ENCODE measurements around the gene ITGB8. TPM values are rescaled to one million over a fixed set of nuclear protein-coding genes. Genes with fewer than 3 reads are reported as not detected.
A peak's percentile ranks its signal among the peaks of the same experiment; 100 is the strongest.

ITGB8 gene
- total RNA-seq (2011; cell fraction: chromatin; rRNA removed; ENCODE audit: low replicate concordance) = 0.14 TPM in 1 of 2 replicates, not detected in the other
- not detected in 2 replicates for total RNA-seq (2011; cell fraction: nucleolus; rRNA removed)
- 0.15 TPM in 1 of 2 replicates, not detected in the other for total RNA-seq (2011; cell fraction: nucleoplasm; rRNA removed)
- total RNA-seq (2014; rRNA removed) = under 0.01 and 0.04 TPM in 2 replicates
- not detected in 2 replicates for total RNA-seq (2014; rRNA removed; fragmentation: Illumina TruSeq; extraction: Trizol)
- total RNA-seq (2015; rRNA removed; fragmentation: Illumina TruSeq; extraction: Trizol) = not detected in 2 replicates
- total RNA-seq (2021) = 0.02 and 0.04 TPM in 2 replicates
- polyA plus RNA-seq (2011; rRNA removed) = 0.01 and 0.03 TPM in 2 replicates
- 0.03 TPM in 1 of 2 replicates, not detected in the other for polyA plus RNA-seq (2011; cell fraction: cytosol; rRNA removed)
- polyA plus RNA-seq (2011; cell fraction: nucleus; rRNA removed) = 0.03 and 0.04 TPM in 2 replicates
- polyA plus RNA-seq (2012) = 0.04 TPM in 1 of 2 replicates, not detected in the other
- not detected in 2 replicates for polyA plus RNA-seq (2014; fragmentation: Illumina TruSeq; extraction: Trizol)
- polyA plus RNA-seq (2014; fragmentation: Nextera tagmentation; extraction: Ambion mirVana) = not detected
- polyA plus RNA-seq (2014; rRNA removed) = 0.04 TPM in 1 of 2 replicates, not detected in the other
- polyA minus RNA-seq (2011; rRNA and poly(A)+ RNA removed) = 0.04 and 0.06 TPM in 2 replicates
- polyA minus RNA-seq (2011; cell fraction: cytosol; rRNA and poly(A)+ RNA removed) = not detected in 2 replicates
- polyA minus RNA-seq (2011; cell fraction: nucleus; rRNA and poly(A)+ RNA removed) = 0.13 and 0.22 TPM in 2 replicates
- percentile 13 among the genes with signal in this experiment for Bru-seq, nascent RNA
- BruChase-seq, experiment 1, labeled RNA remaining after a 2-hour chase = percentile 13 among the genes with signal in this experiment
- percentile 8 among the genes with signal in this experiment for BruChase-seq, experiment 2, labeled RNA remaining after a 6-hour chase
- long read RNA-seq, experiment 1 = 0 reads
- long read RNA-seq, experiment 2 = 0 reads
- long read RNA-seq, experiment 3 = 0 reads

GRCh38 chr7:20330239-20330927, at the start of gene ITGB8:
ITGB8 (plus strand) TSS chr7:20330900; CDS start chr7:20331807, 907 bp downstream.
- intact Hi-C loops (cut with micrococcal nuclease) = no loop called here
- in situ Hi-C loops (cut with MboI) = loop anchor here (25.0 kb wide), 1 partner anchor 568 kb away; the partner anchor contains the start of gene TMEM196
- DNase-seq (ENCODE audit: extremely low read depth in 1 of 4, low spot score in 3 of 4) (peak; percentile 44 to 73 (median 58)), ATAC-seq (peak; percentile 90), FAIRE-seq (peak; percentile 32)
- ChIA-PET POLR2A (interaction anchor here (0.5 to 0.6 kb wide), 4 partner anchors 9 to 513 kb away, joined by 3 read pairs; no protein-coding TSS in a partner anchor), CTCF (ENCODE audit: low intra/inter-chr PET ratio) (no interaction called here)
- Histone ChIP-seq H3K79me2 (ENCODE audit: control insufficient read depth, insufficient read depth, low read length) (no peaks in the 10 kb centered on the region), H3K27ac (ENCODE audit: extremely low read depth, low read depth, low read length) (peak within 1 kb of the TSS; percentile 57; the same call in 2 of the 3 replicates), H3K9me3 (replicated peaks; ENCODE audit: control insufficient read depth, insufficient read depth, low read depth, low read length) (no peaks in the 10 kb centered on the region), H3K9ac (ENCODE audit: insufficient read depth in 1 of 2, low read depth in 2 of 2, low read length in 2 of 2) (peak within 1 kb of the TSS; percentile 63 to 92), H3K9me1 (ENCODE audit: control insufficient read depth, insufficient read depth, low read length) (no peaks in the 10 kb centered on the region), H3K4me3 (peak within 1 kb of the TSS; percentile 54), H3K27me3 (ENCODE audit: control insufficient read depth in 2 of 2, insufficient read depth in 2 of 2, low read length in 2 of 2) (peaks cover 0 to 8% of the 10 kb centered on the region in 2 experiments; a peak in 1 of 5 replicates), H4K20me1 (replicated peaks; ENCODE audit: control insufficient read depth, insufficient read depth, low read length) (no peaks in the 10 kb centered on the region), H3K4me1 (replicated peaks in 1 of 2; ENCODE audit: control insufficient read depth in 2 of 2, insufficient read depth in 2 of 2, low read length in 2 of 2) (peaks cover 4 to 18% of the 10 kb centered on the region in 2 experiments; a peak in 3 of 5 replicates), H3K36me3 (ENCODE audit: control insufficient read depth, insufficient read depth, low read length) (no peaks in the 10 kb centered on the region), H3K4me2 (ENCODE audit: insufficient read depth, low read length) (peak within 1 kb of the TSS; percentile 97), H2AFZ (ENCODE audit: low read depth, low read length) (peak within 1 kb of the TSS; percentile 88)
- 3% methylated on average over 38 of the region's 50 CpGs for WGBS (ENCODE audit: insufficient coverage, low coverage, missing lambda C conversion rate)
- BruUV-seq (replicated peaks) = no TSS peak
- peak; percentile 65 to 71; a peak in 2 of 4 replicates for TF ChIP-seq UBTF (IDR thresholded peaks at IDR 0.05; ENCODE audit: borderline replicate concordance in 1 of 2, low read depth in 2 of 2, low read length in 2 of 2)
- no peak for TF ChIP-seq TSC22D4 (tag; IDR thresholded peaks at IDR 0.05)
- no peak for TF ChIP-seq ZBTB43 (CRISPR knock-in tag; IDR thresholded peaks at IDR 0.05)
- TF ChIP-seq VEZF1 (CRISPR knock-in tag; IDR thresholded peaks at IDR 0.05) = 0 out of 2 replicates have a peak, but pooled peaks have one; percentile 18
- TF ChIP-seq CEBPG (CRISPR knock-in tag; IDR thresholded peaks at IDR 0.05) = no peak
- no peak for TF ChIP-seq CEBPG (tag; conservative IDR thresholded peaks at IDR 0.05 in 1 of 2, IDR thresholded peaks at IDR 0.05 in 1 of 2)
- TF ChIP-seq SNIP1 (IDR thresholded peaks at IDR 0.05; ENCODE audit: low read depth) = no peak
- peak in 1 of 2 experiments; percentile 4; a peak in 1 of 4 replicates for TF ChIP-seq KDM1A (IDR thresholded peaks at IDR 0.05)
- no peak for TF ChIP-seq ZNF133 (CRISPR knock-in tag; IDR thresholded peaks at IDR 0.05)
- peak; percentile 74; the same call in 1 of the 2 replicates for TF ChIP-seq L3MBTL2 (IDR thresholded peaks at IDR 0.05)
- TF ChIP-seq TCF3 (CRISPR knock-in tag; IDR thresholded peaks at IDR 0.05) = no peak
